Measurements from ENCODE around the gene PSAPL1.

Gene PSAPL1

GRCh38 chr4:7414736-7415510 is 19.8 kb downstream of the PSAPL1 start:
- TF ChIP-seq CTCF (IDR thresholded peaks at IDR 0.05) = no peak
- no peak overlapping the region for H3K4me3 ChIP-seq
- peak; percentile 33 for DNase-seq (ENCODE audit: low spot score)
- H3K27ac ChIP-seq = no peak overlapping the region

- Histone ChIP-seq H3K4me3 (no peak overlapping the region), H3K27ac (no peak overlapping the region)
- peak; percentile 17 for DNase-seq (ENCODE audit: low spot score)
- no peak for TF ChIP-seq CTCF (IDR thresholded peaks at IDR 0.05)
Observed at GRCh38 chr4:7414046-7414445, 20.7 kb downstream of the PSAPL1 start.

GRCh38 chr4:7412554-7412912 is 22.2 kb downstream of the PSAPL1 start:
- no peak overlapping the region for H3K4me3 ChIP-seq
- H3K27ac ChIP-seq = no peak overlapping the region
- TF ChIP-seq CTCF (IDR thresholded peaks at IDR 0.05) = no peak
- DNase-seq (ENCODE audit: low spot score) = peak; percentile 38

GRCh38 chr4:7411896-7412553 is 22.7 kb downstream of the PSAPL1 start:
- no peak overlapping the region for H3K27ac ChIP-seq
- no peak overlapping the region for H3K4me3 ChIP-seq
- TF ChIP-seq CTCF (IDR thresholded peaks at IDR 0.05) = no peak
- DNase-seq (ENCODE audit: low spot score) = peak; percentile 49

- Histone ChIP-seq H3K27ac (no peak overlapping the region), H3K4me3 (no peak overlapping the region)
- DNase-seq (ENCODE audit: low spot score) = no peak
- no peak for TF ChIP-seq CTCF (IDR thresholded peaks at IDR 0.05)
Observed at GRCh38 chr4:7411491-7411890, 23.2 kb downstream of the PSAPL1 start.

- Histone ChIP-seq H3K4me3 (no peak overlapping the region), H3K27ac (no peak overlapping the region)
- no peak for DNase-seq (ENCODE audit: low spot score)
- TF ChIP-seq CTCF (IDR thresholded peaks at IDR 0.05) = no peak
Observed at GRCh38 chr4:7410446-7410845, 24.3 kb downstream of the PSAPL1 start.

- DNase-seq (ENCODE audit: low spot score) = no peak
- H3K27ac ChIP-seq = no peak overlapping the region
Observed at GRCh38 chr4:7408166-7408565, 26.6 kb downstream of the PSAPL1 start.

More at GRCh38 chr4:7408166-7408565, 26.6 kb downstream of the PSAPL1 start:
- H3K4me3 ChIP-seq = no peak overlapping the region
- no peak for TF ChIP-seq CTCF (IDR thresholded peaks at IDR 0.05)
